Fibroblast of skin of scalp (primary cell): Measurements from ENCODE around the gene NAP1L4.

ENCODE experiments used
- DNase-seq: peaks from one replicate; pipeline ENCODE4 v3.0.0-alpha.2; 2013

Gene NAP1L4

GRCh38 chr11:2992997-2993325, 832 bp upstream of the NAP1L4 start:
- no peak for DNase-seq

GRCh38 chr11:2991452-2992233, 486 bp downstream of the NAP1L4 start:
- DNase-seq, result peak; percentile 7

- DNase-seq, result no peak
These were observed 1.3 kb downstream of the NAP1L4 start for GRCh38 chr11:2990617-2991451.

GRCh38 chr11:2989551-2989950, 2.6 kb downstream of the NAP1L4 start:
- no peak for DNase-seq

- DNase-seq, result no peak
These were observed 3.1 kb downstream of the NAP1L4 start for GRCh38 chr11:2989006-2989405.

- no peak for DNase-seq
These were observed 4.0 kb downstream of the NAP1L4 start for GRCh38 chr11:2987881-2988861.

GRCh38 chr11:2983908-2984307, 8.2 kb downstream of the NAP1L4 start:
- no peak for DNase-seq

- no peak for DNase-seq
These were observed 9.9 kb downstream of the NAP1L4 start for GRCh38 chr11:2982214-2982613.

GRCh38 chr11:2981130-2981529, 11.0 kb downstream of the NAP1L4 start:
- DNase-seq, result no peak

- DNase-seq, result no peak
These were observed 11.8 kb downstream of the NAP1L4 start for GRCh38 chr11:2980168-2980840.

GRCh38 chr11:2977113-2977512, 15.0 kb downstream of the NAP1L4 start:
- DNase-seq, result no peak

GRCh38 chr11:2976294-2977063, 15.7 kb downstream of the NAP1L4 start:
- no peak for DNase-seq

GRCh38 chr11:2975594-2975993, 16.5 kb downstream of the NAP1L4 start:
- peak; percentile 35 for DNase-seq

GRCh38 chr11:2974272-2974671, 17.9 kb downstream of the NAP1L4 start:
- DNase-seq, result no peak

GRCh38 chr11:2968341-2968900, 23.7 kb downstream of the NAP1L4 start:
- DNase-seq, result no peak

- DNase-seq, result no peak
These were observed 27.3 kb downstream of the NAP1L4 start for GRCh38 chr11:2964782-2965181.

- DNase-seq, result no peak
These were observed 28.4 kb downstream of the NAP1L4 start for GRCh38 chr11:2963761-2964160.

- DNase-seq, result no peak
These were observed 28.9 kb downstream of the NAP1L4 start for GRCh38 chr11:2963112-2963754.

- DNase-seq, result no peak
These were observed 31.0 kb downstream of the NAP1L4 start for GRCh38 chr11:2961080-2961479.

- no peak for DNase-seq
These were observed 32.0 kb downstream of the NAP1L4 start for GRCh38 chr11:2960139-2960538.

GRCh38 chr11:2958251-2958650, 33.9 kb downstream of the NAP1L4 start:
- no peak for DNase-seq
